ENCODE measurements around the gene SLC30A5.

DNA sequence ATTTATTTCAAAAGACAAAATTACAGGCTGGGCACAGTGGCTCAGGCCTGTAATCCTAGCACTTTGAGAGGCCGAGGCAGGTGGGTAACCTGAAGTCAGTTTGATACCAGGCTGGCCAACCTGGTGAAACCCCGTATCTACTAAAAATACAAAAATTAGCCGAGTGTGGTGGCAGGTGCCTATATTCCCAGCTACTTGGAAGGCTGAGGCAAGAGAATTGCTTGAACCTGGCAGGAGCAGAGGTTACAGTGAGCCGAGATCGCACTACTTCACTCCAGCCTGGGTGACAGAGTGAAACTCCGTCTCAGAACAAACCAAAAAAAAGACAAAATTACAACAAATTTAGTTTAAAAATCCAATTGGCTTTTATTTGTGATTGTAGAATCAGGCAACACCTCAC, 14.3 kb upstream of the SLC30A5 start:
- TF ChIP-seq, protein P1, sequence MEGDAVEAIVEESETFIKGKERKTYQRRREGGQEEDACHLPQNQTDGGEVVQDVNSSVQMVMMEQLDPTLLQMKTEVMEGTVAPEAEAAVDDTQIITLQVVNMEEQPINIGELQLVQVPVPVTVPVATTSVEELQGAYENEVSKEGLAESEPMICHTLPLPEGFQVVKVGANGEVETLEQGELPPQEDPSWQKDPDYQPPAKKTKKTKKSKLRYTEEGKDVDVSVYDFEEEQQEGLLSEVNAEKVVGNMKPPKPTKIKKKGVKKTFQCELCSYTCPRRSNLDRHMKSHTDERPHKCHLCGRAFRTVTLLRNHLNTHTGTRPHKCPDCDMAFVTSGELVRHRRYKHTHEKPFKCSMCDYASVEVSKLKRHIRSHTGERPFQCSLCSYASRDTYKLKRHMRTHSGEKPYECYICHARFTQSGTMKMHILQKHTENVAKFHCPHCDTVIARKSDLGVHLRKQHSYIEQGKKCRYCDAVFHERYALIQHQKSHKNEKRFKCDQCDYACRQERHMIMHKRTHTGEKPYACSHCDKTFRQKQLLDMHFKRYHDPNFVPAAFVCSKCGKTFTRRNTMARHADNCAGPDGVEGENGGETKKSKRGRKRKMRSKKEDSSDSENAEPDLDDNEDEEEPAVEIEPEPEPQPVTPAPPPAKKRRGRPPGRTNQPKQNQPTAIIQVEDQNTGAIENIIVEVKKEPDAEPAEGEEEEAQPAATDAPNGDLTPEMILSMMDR (conservative IDR thresholded peaks at IDR 0.05 in 1 of 2, IDR thresholded peaks at IDR 0.05 in 1 of 2; ENCODE audit: extremely low read depth in 1 of 2, insufficient read depth in 1 of 2, low read depth in 1 of 2, low read length in 2 of 2), result no peak
- TF ChIP-seq EZH2 (IDR thresholded peaks at IDR 0.05; ENCODE audit: borderline replicate concordance, low read length), result no peak
